NOMO-1 treated with DMSO at 0.1 percent for 48 hours (cell line): ENCODE measurements around the gene RERE.
"Not testable (repeated sequence)": the region's sequence is repeated elsewhere in the genome, so short reads cannot be mapped to it uniquely, and the experiment has no call there.

ENCODE experiments used
- DNase-seq: peaks from one replicate; lab custom pipeline; 2025; ENCODE audit not compliant: unreplicated experiment; lab: John Stamatoyannopoulos, UW

Gene RERE

GRCh38 chr1:8754247-8754650, 63.2 kb downstream of the RERE start:
- DNase-seq, result no peak

DNA sequence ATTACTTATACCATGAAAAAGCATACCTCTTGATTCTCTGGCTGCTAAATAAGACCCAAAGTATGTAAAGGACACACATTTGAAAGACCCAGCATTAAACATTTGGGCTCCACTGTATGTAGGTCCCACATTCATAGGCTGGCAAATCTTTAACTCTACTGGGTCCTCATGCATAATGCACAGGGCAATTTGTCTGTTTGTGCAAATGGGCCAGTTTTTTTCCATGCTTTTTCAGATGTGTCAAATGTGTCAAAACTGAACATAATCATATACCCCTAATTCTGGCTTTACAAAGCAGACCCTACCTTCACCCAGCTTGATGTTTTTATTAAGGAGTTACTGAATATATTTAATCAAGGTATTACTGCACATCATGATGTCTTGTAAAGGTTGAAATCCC, 63.7 kb downstream of the RERE start:
- no peak for DNase-seq

DNA sequence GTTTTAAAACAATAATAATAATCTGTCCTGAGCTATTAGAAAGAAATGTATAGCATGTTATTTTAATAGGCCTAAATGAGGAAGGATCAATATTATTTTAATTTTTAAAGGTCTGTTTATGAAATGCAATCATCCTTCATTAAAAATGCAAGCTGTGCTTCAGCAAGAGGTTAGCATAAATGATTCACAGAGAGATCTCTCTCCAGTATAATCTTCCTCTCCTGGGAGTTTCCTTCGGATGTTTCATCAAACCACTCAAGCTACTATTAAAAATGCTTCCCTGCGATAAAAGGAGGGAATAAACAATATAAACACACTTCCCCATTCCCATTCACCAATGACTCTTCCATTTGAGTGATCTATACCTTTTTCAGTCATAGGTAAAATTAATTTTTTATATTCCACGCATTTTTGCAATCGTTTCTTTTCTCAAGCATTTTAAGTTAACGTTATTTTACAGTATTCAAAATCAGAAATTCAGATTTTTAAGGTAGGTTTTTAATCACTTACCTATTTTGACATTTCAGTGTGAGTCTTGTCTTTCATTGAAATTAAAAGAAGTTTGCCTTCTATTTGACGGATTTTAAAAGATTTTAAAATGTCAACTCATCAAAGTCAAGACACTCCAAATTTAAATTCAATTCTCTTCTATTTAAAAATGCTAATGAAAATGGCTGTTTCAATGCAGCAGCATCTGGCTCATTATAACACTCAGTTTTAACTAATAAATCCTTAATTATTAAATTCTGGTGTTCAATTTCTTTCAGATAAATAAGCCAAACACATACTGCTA, 64.3 kb downstream of the RERE start:
- DNase-seq, result no peak

DNA sequence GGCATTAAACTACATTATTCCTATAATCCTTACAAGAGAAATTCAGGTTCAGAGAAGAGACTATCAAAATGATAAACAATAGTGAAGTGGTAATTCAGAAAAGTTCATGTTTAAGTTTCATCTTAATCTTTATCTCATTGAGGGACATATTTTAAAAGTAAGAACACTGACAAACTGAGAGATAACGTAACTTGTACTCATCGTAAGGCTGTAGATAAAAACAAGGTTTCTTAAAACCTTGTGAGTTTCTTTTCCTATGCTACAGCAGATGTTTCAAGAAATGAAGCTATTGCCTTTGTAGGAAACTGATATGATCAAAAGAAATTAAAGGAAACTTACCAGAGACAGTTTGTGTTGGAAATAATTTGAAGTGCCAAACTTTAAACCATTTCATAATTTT, 65.0 kb downstream of the RERE start:
- no peak for DNase-seq

DNA sequence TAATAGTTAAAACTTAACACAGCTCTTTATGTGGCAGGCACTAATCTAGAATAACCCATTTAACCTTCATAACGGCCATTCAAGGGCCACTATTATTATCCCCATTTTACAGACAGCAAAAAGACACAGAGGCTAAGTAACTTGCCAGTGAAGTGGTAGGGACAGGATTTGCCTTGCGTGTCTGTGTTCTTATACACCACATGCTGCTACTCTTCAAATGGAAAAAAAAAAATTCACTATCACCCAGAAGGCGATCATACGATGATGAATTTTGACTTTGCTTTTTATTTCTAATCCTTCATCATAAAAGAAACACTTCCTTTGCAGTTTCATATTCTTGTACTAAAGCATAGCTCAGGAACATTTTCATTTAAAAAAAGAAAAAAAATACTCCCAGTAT, 65.5 kb downstream of the RERE start:
- DNase-seq, result no peak

DNA sequence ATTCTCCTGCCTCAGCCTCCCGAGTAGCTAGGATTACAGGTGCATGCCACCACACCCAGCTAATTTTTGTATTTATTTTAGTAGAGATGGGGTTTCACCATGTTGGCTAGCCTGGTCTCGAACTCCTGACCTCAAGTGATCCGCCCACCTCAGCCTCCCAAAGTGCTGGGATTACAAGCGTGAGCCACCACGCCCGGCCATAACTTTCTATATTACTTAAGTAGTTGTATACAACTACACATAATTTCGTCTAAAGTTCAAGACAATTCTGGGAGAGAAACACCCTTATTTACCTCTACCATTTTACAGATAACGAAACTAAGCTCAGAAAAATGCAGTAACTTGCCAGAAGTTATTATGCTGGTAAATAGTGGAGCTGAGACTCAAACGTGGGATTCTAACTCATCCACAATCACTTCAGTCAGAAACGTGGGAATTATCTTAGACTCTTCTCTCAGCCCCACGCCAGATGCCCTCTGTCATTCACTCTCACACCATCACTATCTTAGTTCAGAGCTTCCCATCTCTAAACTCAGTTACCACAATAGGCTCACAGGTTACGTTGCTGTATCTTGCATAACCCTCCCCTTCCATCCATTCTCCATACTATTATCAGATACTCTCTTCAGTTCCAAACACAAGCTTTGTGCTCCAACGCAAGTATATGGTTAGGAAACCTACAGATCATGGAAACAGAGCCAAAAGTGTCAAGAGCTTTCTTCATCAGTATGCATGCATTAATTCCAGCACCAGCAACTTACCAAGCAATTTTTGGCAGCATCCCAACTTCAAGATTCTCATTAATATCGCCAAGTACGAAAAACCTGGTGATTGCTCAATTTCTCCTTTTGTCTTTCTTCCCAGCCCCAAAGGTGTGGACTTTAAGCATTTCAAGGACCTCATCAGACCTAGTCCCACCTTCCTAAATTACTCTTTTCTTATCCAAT, 69.3 kb downstream of the RERE start:
- DNase-seq, result no peak

DNA sequence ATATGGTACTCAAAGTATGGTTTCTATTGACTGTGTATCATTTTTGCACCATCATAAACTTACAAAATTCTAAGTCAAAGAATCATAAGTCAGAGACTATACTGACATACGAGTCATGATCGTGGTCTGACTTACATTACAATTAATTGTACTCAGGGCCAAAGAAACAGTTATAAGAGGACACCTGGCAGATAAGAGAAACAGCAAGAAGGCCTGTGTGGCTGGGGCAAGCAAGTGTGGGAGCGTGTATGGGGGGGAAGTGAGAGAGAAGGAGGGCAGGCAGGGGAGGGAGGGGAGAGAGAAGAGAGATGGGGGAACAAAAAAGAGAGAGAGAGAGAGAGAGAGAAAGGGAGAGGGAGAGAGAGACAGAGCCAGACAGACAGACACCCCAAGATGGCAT, 70.9 kb downstream of the RERE start:
- DNase-seq, result no peak

GRCh38 chr1:8745749-8746390, 71.6 kb downstream of the RERE start:
- no peak for DNase-seq

DNA sequence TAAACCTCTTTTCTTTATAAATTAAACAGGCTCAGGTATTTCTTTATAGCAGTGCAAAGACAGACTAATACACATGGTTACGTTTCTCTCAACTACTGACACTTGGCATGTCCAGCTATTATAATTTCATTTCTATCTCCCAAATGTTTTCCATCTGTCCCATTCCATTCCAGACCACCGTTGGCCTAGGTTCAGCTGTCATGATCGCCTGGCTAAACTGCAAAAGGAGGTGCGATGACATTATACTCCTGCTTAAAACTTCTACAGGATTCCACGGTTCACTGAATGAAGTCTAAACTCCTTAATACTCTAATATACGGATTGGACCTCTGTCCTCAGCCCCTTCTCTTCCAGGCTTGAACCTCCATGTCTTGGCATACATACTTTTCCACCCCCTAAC, 72.1 kb downstream of the RERE start:
- DNase-seq, result no peak

DNA sequence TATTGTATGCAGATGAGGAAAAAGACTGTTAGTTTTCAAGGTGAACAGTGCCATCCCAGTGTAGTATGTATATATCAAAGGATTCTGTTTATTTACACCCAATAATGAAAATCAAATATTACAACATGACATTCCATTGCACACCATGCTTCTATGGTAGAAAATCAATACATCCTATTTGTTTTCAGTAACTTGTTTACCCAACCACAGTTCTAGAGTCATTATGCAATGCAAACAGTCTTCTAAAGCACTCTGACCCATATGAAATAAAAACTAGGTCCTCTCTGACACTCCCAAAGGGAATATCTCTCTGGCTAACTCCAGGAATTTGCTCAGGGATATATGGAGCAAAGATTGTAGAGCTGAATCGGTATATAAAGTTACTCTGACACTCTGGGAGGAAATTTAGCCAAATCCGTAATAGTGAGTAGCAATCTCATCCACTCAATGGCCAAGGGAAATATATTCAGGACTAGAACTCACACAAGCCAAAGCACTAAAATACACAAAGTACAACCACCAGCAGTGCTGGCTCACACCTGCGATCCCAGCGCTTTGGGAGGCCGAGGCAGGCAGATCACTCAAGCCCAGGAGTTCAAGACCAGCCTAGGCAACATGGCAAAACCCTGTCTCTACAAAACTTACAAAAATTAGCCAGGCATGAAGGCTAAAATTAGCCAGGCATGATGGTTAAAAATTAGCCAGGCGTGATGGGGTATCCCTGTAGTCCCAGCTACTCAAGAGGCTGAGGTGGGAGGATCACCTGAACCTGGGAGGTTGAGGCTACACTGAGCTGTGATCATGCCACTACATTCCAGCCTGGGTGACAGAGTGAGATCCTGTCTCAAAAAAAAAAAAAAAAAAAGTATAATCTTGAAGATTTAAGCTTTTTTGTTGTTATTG, 75.2 kb downstream of the RERE start:
- no peak for DNase-seq

DNA sequence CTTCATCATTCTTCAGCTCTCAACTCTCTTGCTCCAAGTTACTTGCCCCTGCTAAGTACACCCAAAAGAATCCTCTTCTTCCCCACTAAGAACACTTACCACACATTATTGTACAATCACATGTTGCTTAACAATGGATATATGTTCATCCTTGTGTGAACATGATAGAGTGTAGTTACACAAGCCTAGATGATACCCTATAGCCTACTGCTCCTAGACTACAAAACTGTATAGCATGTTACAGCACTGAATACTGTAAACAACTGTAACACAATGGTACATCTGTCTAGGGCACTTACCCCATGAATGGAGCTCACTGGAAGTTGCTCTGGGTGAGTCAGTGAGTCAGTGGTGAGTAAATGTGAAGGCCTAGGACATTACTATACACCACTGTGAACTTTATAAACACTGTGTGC, 77.4 kb downstream of the RERE start:
- no peak for DNase-seq

DNA sequence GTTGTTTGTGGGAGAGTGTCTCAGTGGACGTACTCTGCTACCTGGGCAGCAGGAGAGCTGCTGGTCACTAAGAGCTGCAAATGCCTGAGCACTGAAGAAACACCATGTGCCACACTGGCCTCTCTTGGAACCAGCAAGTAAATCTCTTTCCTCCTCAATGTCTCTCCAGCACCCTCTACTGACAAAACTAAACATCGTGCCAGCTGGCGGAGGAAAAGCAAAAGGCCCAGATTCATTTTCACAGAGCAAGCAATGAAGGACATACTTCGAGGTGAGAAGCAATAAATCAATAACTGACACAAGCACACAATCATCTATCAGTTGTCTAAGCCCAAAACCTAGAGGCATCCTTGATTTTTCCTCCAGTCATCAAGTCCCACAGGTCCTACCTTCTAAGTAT, 78.1 kb downstream of the RERE start:
- no peak for DNase-seq

DNA sequence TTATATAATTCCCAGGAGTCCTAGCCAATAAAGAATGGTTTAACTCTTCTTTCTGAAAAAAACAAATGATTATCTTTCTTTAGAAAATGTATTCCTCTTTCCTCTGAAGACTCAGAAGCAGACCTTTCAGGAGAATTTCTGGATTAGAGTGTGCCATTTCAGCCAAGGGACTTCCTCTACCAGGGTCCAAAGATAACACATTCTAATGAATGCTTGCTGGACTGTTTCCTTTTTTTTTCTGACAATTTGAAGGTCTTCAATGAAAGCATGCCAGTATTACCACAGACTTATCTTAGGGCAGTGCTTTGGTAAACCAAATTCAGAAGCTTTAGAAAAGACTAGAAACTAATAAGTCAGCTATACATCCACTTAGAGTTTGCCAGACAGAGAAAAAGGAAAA, 80.5 kb downstream of the RERE start:
- DNase-seq, result no peak

DNA sequence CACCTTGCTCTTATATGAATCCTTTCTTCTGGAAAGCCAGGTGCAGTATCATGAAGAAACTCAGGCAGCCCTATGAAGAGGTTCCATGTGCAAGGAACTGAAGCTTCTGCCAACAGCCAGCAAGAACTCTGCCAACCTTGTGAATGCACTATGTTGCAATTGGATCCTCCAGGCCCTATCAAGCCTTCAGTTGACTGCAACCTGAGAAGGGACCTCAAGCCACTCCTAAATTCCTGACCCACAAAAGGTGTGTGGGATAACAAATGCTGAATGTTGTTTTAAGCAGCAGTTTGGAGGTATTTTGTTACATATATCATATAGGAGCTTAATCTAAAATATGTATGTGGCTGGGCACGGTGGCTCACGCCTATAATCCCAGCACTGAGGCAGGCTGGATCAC, 84.0 kb downstream of the RERE start:
- no peak for DNase-seq

DNA sequence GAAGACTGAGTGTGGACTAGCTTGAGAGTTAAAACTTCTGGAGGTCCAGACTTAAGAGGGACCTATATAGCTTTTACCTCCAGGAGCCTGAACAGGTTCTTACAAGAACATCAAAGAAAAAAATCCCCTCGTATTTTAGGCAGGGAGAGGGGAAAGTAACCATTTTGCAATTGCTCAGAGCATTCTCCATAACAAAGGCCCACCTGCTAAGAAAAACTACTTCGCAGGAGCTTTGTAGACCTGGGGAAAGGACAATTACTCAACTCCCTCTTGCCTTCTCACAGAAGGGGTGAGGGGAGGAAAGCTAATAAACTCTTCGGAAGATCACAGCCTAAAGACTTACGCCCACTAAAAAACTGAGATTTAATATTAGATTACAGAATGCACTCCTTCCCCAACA, 86.3 kb downstream of the RERE start:
- DNase-seq, result no peak

- DNase-seq, result no peak
Observed at GRCh38 chr1:8728464-8728863, 89.0 kb downstream of the RERE start.

DNA sequence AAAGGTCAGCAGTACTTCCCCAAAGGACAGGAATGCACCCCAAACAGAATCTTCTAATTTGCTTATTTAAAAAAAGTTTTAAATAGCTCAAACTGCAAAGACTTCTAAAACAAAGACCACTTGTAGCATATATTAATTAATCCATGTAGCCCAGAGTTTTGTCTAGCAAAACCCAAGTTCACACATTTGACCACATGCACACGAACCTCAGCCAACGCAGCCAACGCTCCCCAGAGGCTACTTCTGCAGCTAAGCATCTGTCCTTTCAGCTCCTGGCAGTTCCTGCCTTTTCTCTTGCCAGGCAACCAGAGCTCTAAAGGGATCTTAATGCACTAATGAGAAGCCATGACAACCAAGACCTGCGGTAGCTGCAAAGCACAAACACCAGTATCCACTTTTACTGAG, 89.6 kb downstream of the RERE start:
- DNase-seq, result no peak

DNA sequence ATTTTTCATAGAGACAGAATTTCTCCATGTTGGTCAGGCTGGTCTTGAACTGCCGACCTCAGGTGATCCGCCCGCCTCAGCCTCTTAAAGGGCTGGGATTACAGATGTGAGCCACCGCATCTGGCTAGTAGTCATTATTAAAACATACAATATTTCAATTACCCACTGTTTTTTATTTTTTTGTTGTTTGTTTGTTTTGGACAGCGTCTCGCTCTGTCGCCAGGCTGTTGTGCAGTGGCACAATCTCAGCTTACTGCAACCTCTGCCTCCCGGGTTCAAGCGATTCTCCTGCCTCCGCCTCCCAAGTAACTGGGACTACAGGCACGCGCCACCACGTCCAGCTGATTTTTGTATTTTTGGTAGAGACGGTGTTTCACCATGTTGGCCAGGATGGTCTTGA, 90.1 kb downstream of the RERE start:
- DNase-seq, result not testable (repeated sequence)

DNA sequence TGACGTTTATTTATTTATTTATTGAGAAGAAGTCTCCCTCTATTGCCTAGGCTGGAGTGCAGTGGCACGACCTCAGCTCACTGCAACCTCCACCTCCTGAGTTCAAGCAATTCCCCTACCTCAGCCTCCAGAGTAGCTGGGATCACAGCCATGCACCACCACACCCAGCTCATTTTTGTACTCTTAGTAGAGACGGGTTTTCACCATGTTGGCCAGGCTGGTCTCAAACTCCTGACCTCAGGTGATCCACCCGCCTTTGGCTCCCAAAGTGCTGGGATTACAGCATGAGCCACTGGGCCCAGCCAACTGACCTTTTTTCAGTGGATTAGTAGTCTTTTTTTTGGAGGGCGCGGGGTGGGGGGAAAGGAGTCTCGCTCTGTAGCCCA, 90.6 kb downstream of the RERE start:
- not testable (repeated sequence) for DNase-seq

DNA sequence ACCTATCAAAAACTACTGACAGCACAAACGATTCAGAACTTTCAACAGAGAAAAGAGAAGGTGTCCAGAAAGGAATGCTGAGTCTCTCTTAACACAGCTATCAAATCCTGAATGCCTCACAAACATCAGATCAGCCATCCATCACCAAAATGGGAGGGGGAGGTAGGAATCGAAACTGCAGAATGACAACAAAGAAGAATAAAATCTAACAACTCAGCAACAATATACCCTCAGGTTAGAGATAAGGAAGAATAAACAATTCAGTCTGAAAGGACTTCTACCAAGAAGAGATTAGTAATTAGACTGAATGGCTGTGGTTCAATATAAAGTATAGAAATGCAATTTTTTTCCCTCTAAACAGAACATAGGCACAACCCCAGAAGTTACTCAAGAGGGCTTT, 94.4 kb downstream of the RERE start:
- DNase-seq, result no peak

DNA sequence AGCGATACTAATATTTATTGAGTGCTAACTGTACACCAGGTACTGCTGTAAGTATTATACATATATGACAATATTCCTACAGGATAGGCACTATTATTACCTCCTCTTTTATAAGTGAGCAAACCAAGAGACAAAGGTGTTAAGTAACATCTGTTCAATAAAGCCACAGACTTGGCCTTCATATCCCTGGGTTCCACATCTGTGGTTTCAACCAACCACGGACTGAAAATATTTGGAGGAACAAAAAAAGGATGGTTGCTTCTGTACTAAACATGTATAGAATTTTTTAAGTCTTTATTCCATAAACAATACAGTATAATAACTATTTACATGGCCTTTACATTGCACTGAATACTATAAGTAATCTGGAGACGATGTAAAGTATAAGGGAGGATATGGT, 95.1 kb downstream of the RERE start:
- no peak for DNase-seq
